Endometrial microvascular endothelial cells (primary cell): ENCODE data around the gene POMT1. TPM values are rescaled to one million over a fixed set of nuclear protein-coding genes. Genes with fewer than 3 reads are reported as not detected.

Experiments
- total RNA-seq: library from RNA; depleted of rRNA; stranded (reverse); fragments of >200 nt; gene quantifications from one replicate; pipeline ENCODE4 v1.2.3, GENCODE V29; 2015; ENCODE audit errors: inconsistent ontology term

Gene POMT1
- total RNA-seq, 1 donor from 2014 or later, result 38.4 TPM

Other genes starting within 250 kb of the POMT1 start
- 5.9 TPM for gene FAM78A, start 226.4 kb upstream of the POMT1 start, total RNA-seq
- gene PLPP7, start 213.2 kb upstream of the POMT1 start, total RNA-seq, result 7.5 TPM
- gene PRRC2B, start 108.8 kb upstream of the POMT1 start, total RNA-seq, result 93.1 TPM
- 32.7 TPM for gene UCK1, start 28.3 kb downstream of the POMT1 start, total RNA-seq
- not detected for gene PRRT1B, start 42.6 kb downstream of the POMT1 start, total RNA-seq
- 54.6 TPM for gene RAPGEF1, start 237.2 kb downstream of the POMT1 start, total RNA-seq